VCaP (cell line): Measurements from ENCODE around the gene GLRX2.
"Not testable (repeated sequence)": the region's sequence is repeated elsewhere in the genome, so short reads cannot be mapped to it uniquely, and the experiment has no call there.

ENCODE experiments used
- H3K27ac ChIP-seq: fragments of 450-650 bp; 2 replicates; pipeline ENCODE4 v1.5.1; 2017
- CTCF ChIP-seq: fragments of 450-650 bp; conservative IDR thresholded peaks from 2 replicates; pipeline ENCODE4 v1.5.1; 2017; ENCODE audit warnings: mild to moderate bottlenecking, moderate library complexity

The GLRX2 gene

GRCh38 chr1:193118803-193119730 is 13.9 kb upstream of the GLRX2 start:
- TF ChIP-seq CTCF: no peak
- H3K27ac ChIP-seq: no peak overlapping the region

- no peak overlapping the region for H3K27ac ChIP-seq
- no peak for TF ChIP-seq CTCF
These were observed 13.0 kb upstream of the GLRX2 start for GRCh38 chr1:193118194-193118593.

GRCh38 chr1:193117167-193117566 is 12.0 kb upstream of the GLRX2 start:
- H3K27ac ChIP-seq: not testable (repeated sequence)

- TF ChIP-seq CTCF: no peak
- no peak overlapping the region for H3K27ac ChIP-seq
These were observed 10.5 kb upstream of the GLRX2 start for GRCh38 chr1:193115629-193116227.

GRCh38 chr1:193114485-193115095 is 9.4 kb upstream of the GLRX2 start:
- TF ChIP-seq CTCF: no peak
- H3K27ac ChIP-seq: peak overlapping the region; percentile 92

DNA sequence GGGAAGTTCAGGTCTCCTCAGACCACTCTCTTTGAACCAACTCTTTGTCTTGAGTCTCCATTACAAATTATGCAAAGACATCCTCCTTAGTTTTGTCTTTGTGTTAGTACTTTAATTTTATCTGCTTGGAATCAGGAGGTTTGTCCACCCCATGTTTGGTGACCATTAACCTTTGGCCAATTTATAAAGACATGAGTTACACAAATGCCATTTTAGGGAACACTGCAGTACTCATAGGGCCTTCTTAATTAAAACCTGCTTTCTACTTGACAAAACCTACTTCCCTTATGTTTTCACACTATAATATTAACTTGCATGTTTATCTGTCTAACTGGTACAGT is 8.7 kb upstream of the GLRX2 start:
- peak overlapping the region; percentile 92 for H3K27ac ChIP-seq

DNA sequence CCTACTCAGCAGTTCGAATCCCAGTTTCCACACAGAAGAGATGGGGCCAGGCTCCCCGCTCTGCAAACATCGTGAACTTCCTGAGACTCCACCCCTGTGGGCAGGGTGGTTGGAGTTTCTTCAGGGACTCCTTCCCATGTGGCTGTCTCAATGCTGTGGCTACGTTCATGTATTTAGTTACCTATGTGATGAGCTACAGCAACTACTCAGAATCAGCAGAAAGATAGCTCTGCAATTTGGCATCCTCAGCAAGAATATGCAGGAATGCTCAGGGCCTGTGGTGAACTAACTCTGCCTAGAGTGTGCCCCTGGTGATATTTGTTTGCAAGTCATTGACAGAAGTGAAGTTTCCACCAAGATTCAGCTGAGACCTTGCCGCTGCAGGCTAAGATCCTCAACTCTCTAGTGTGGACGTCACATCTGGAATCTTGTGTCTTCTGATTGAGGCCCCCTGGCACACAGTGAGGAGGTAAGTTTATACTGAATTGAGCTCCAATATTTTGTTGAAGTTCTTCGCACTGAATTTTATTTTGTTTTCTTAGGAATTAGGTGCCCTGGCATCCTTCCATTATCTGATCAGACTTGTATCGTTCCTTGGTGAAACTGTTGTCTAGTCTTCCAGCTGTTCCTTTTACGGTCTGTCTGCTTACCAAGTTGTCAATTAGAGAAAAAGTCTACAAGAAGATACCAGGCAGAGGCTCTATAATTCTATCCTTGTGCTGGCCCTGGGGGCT is 8.2 kb upstream of the GLRX2 start:
- peak overlapping the region; percentile 92 for H3K27ac ChIP-seq
- no peak for TF ChIP-seq CTCF

More for the DNA sequence above, 8.7 kb upstream of the GLRX2 start:
- no peak for TF ChIP-seq CTCF
